ENCODE data around the gene PBLD.

DNA sequence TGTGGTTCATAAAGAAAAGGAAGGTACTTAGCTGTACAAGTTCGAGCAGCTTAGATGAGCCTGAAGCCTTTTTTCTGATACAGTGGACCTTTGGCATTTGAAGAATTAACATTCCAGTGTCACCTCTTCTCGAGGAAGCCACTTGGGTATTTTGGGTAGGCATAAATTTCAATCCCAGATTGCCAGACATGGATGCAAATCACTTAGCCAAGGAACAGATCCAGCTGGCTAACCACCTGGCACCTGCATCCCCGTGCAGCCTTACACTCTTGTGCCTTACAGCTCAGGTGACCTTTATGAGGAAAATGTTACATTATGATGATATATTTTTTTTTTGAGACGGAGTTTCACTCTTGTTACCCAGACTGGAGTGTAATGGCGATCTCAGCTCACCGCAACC lies 84.8 kb downstream of the PBLD start:
- TF ChIP-seq, protein P1, sequence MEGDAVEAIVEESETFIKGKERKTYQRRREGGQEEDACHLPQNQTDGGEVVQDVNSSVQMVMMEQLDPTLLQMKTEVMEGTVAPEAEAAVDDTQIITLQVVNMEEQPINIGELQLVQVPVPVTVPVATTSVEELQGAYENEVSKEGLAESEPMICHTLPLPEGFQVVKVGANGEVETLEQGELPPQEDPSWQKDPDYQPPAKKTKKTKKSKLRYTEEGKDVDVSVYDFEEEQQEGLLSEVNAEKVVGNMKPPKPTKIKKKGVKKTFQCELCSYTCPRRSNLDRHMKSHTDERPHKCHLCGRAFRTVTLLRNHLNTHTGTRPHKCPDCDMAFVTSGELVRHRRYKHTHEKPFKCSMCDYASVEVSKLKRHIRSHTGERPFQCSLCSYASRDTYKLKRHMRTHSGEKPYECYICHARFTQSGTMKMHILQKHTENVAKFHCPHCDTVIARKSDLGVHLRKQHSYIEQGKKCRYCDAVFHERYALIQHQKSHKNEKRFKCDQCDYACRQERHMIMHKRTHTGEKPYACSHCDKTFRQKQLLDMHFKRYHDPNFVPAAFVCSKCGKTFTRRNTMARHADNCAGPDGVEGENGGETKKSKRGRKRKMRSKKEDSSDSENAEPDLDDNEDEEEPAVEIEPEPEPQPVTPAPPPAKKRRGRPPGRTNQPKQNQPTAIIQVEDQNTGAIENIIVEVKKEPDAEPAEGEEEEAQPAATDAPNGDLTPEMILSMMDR (IDR thresholded peaks at IDR 0.05 in 4 of 5, conservative IDR thresholded peaks at IDR 0.05 in 1 of 5) = no peak
- no peak for TF ChIP-seq POLR2A (IDR thresholded peaks at IDR 0.05)

Data from gastrocnemius medialis (tissue), 4 donors.